ENCODE data around the gene EIF4A3.

EIF4A3 gene

GRCh38 chr17:80147035-80147822 lies at the start of gene EIF4A3:
TSS of gene EIF4A3 (minus strand) at chr17:80147128. CDS start at chr17:80146961, 167 bp downstream.
- peak; percentile 97 for DNase-seq (ENCODE audit: low read depth)

- DNase-seq (ENCODE audit: low read depth), result no peak
Measured at GRCh38 chr17:80196652-80197051, 49.7 kb upstream of the EIF4A3 start.

GRCh38 chr17:80195671-80196529 lies 49.0 kb upstream of the EIF4A3 start:
- no peak for DNase-seq (ENCODE audit: low read depth)

GRCh38 chr17:80195141-80195540 lies 48.2 kb upstream of the EIF4A3 start:
- DNase-seq (ENCODE audit: low read depth), result no peak

GRCh38 chr17:80191865-80192661 lies 45.1 kb upstream of the EIF4A3 start:
- no peak for DNase-seq (ENCODE audit: low read depth)

- no peak for DNase-seq (ENCODE audit: low read depth)
Measured at GRCh38 chr17:80191192-80191591, 44.3 kb upstream of the EIF4A3 start.

GRCh38 chr17:80190716-80191115 lies 43.8 kb upstream of the EIF4A3 start:
- DNase-seq (ENCODE audit: low read depth), result no peak

GRCh38 chr17:80189611-80190010 lies 42.7 kb upstream of the EIF4A3 start:
- DNase-seq (ENCODE audit: low read depth), result no peak

GRCh38 chr17:80187515-80187941 lies 40.6 kb upstream of the EIF4A3 start:
- peak; percentile 17 for DNase-seq (ENCODE audit: low read depth)

- peak; percentile 16 for DNase-seq (ENCODE audit: low read depth)
Measured at GRCh38 chr17:80187090-80187489, 40.2 kb upstream of the EIF4A3 start.

GRCh38 chr17:80185968-80186367 lies 39.0 kb upstream of the EIF4A3 start:
- DNase-seq (ENCODE audit: low read depth), result no peak

GRCh38 chr17:80184423-80184714 lies 37.4 kb upstream of the EIF4A3 start:
- DNase-seq (ENCODE audit: low read depth), result no peak

GRCh38 chr17:80183581-80184422 lies 36.9 kb upstream of the EIF4A3 start:
- DNase-seq (ENCODE audit: low read depth), result no peak

GRCh38 chr17:80182845-80183223 lies 35.9 kb upstream of the EIF4A3 start:
- no peak for DNase-seq (ENCODE audit: low read depth)

GRCh38 chr17:80182118-80182844 lies 35.4 kb upstream of the EIF4A3 start:
- DNase-seq (ENCODE audit: low read depth), result no peak

GRCh38 chr17:80181431-80181830 lies 34.5 kb upstream of the EIF4A3 start:
- DNase-seq (ENCODE audit: low read depth), result no peak

GRCh38 chr17:80180192-80180591 lies 33.3 kb upstream of the EIF4A3 start:
- DNase-seq (ENCODE audit: low read depth), result no peak

- DNase-seq (ENCODE audit: low read depth), result no peak
Measured at GRCh38 chr17:80177986-80178595, 31.2 kb upstream of the EIF4A3 start.

- DNase-seq (ENCODE audit: low read depth), result no peak
Measured at GRCh38 chr17:80176757-80177156, 29.8 kb upstream of the EIF4A3 start.

GRCh38 chr17:80173916-80174315 lies 27.0 kb upstream of the EIF4A3 start:
- DNase-seq (ENCODE audit: low read depth), result no peak

All from stromal cell of bone marrow (primary cell).